Testis (tissue), 2 donors: ENCODE measurements around the gene UBC.

Experiments
- CTCF ChIP-seq, 3 experiments: fragments of 450-650 bp in 2 of 3; fragments of 200-600 bp in 1 of 3; sonication (generic) in 1 of 3; IDR thresholded peaks; one replicate each; pipeline ENCODE4 v1.5.1; 2016 to 2019; ENCODE audit warnings: antibody characterized with exemption in 3 of 3, mild to moderate bottlenecking in 2 of 3, moderate library complexity in 1 of 3
- POLR2A ChIP-seq: fragments of 450-650 bp; IDR thresholded peaks from one replicate; pipeline ENCODE4 v1.6.1; 2017; ENCODE audit warnings: antibody characterized with exemption, mild to moderate bottlenecking, moderate library complexity

- TF ChIP-seq CTCF (IDR thresholded peaks at IDR 0.05) (no peak), POLR2A (no peak)
Measured at GRCh38 chr12:124878795-124879516, 35.5 kb downstream of the UBC start.
